ENCODE results near the gene SIN3B. TPM values are rescaled to one million over a fixed set of nuclear protein-coding genes. Genes with fewer than 3 reads are reported as not detected.

Gene SIN3B
- polyA plus RNA-seq, 1 donor, result 37.4 TPM

- no peak for DNase-seq (ENCODE audit: low read depth)
These were observed 81.8 kb downstream of the SIN3B start for GRCh38 chr19:16911046-16911445.

GRCh38 chr19:16912780-16913179 lies 83.6 kb downstream of the SIN3B start:
- no peak for DNase-seq (ENCODE audit: low read depth)

- no peak for DNase-seq (ENCODE audit: low read depth)
These were observed 85.2 kb downstream of the SIN3B start for GRCh38 chr19:16914421-16914820.

GRCh38 chr19:16915135-16915534 lies 85.9 kb downstream of the SIN3B start:
- no peak for DNase-seq (ENCODE audit: low read depth)

GRCh38 chr19:16915734-16916133 lies 86.5 kb downstream of the SIN3B start:
- DNase-seq (ENCODE audit: low read depth), result no peak

GRCh38 chr19:16917401-16917800 lies 88.2 kb downstream of the SIN3B start:
- no peak for DNase-seq (ENCODE audit: low read depth)

GRCh38 chr19:16919496-16919895 lies 90.3 kb downstream of the SIN3B start:
- no peak for DNase-seq (ENCODE audit: low read depth)

- no peak for DNase-seq (ENCODE audit: low read depth)
These were observed 91.8 kb downstream of the SIN3B start for GRCh38 chr19:16920816-16921529.

GRCh38 chr19:16921766-16922591 lies 92.8 kb downstream of the SIN3B start:
- no peak for DNase-seq (ENCODE audit: low read depth)

GRCh38 chr19:16922592-16922934 lies 93.4 kb downstream of the SIN3B start:
- DNase-seq (ENCODE audit: low read depth), result no peak

- DNase-seq (ENCODE audit: low read depth), result no peak
These were observed 93.8 kb downstream of the SIN3B start for GRCh38 chr19:16922949-16923348.

GRCh38 chr19:16927883-16928282 lies 98.7 kb downstream of the SIN3B start:
- no peak for DNase-seq (ENCODE audit: low read depth)

GRCh38 chr19:16928351-16928750 lies 99.2 kb downstream of the SIN3B start:
- DNase-seq (ENCODE audit: low read depth), result no peak

GRCh38 chr19:16928916-16929315 lies 99.7 kb downstream of the SIN3B start:
- DNase-seq (ENCODE audit: low read depth), result no peak

Other genes starting within 250 kb of the SIN3B start
- 5.7 TPM for gene MED26, start 201.2 kb upstream of the SIN3B start, polyA plus RNA-seq (ENCODE audit: insufficient read length)
- 46.3 TPM for gene SMIM7, start 169.3 kb upstream of the SIN3B start, polyA plus RNA-seq (ENCODE audit: insufficient read length)
- gene TMEM38A, start 168.3 kb upstream of the SIN3B start, polyA plus RNA-seq (ENCODE audit: insufficient read length), result 127 TPM
- 0.10 TPM for gene NWD1, start 109.6 kb upstream of the SIN3B start, polyA plus RNA-seq (ENCODE audit: insufficient read length)
- 0.19 TPM for gene F2RL3, start 59.6 kb downstream of the SIN3B start, polyA plus RNA-seq (ENCODE audit: insufficient read length)
- 2.4 TPM for gene CPAMD8, start 197.4 kb downstream of the SIN3B start, polyA plus RNA-seq (ENCODE audit: insufficient read length)
- 9.1 TPM for gene HAUS8, start 246.1 kb downstream of the SIN3B start, polyA plus RNA-seq (ENCODE audit: insufficient read length)
- 32.6 TPM for gene MYO9B, start 246.4 kb downstream of the SIN3B start, polyA plus RNA-seq (ENCODE audit: insufficient read length)

Data from forelimb muscle (tissue), 1 donor.